Endothelial cell of umbilical vein (primary cell): ENCODE measurements around the gene DNHD1.

Experiments used
- EZH2 ChIP-seq: IDR thresholded peaks from 2 replicates; pipeline ENCODE4 v1.6.1; 2012; ENCODE audit warnings: borderline replicate concordance, low read depth, mild to moderate bottlenecking, moderate library complexity, low read length, inconsistent platforms; ENCODE audit not compliant: severe bottlenecking
- GATA2 ChIP-seq: IDR thresholded peaks from 2 replicates; pipeline ENCODE4 v1.7.0; 2011; ENCODE audit warnings: low read depth, mild to moderate bottlenecking, moderate library complexity, mixed read lengths, low read length; ENCODE audit not compliant: insufficient read length, insufficient read depth
- JUN ChIP-seq: IDR thresholded peaks from 2 replicates; pipeline ENCODE4 v1.6.1; 2011; ENCODE audit warnings: borderline replicate concordance, low read depth; ENCODE audit not compliant: insufficient read length, insufficient read depth
- MYC ChIP-seq: IDR thresholded peaks from one replicate; pipeline ENCODE4 v1.6.1; 2011; ENCODE audit warnings: mild to moderate bottlenecking, low read depth, low read length
- POLR2A ChIP-seq: IDR thresholded peaks from 2 replicates; pipeline ENCODE4 v1.6.1; 2012; ENCODE audit warnings: low read depth, mild to moderate bottlenecking, control low read depth, low read length
- POLR2AphosphoS5 ChIP-seq: IDR thresholded peaks from 2 replicates; pipeline ENCODE4 v1.6.1; 2012; ENCODE audit warnings: low read depth, mild to moderate bottlenecking, control low read depth, low read length, moderate library complexity; ENCODE audit not compliant: insufficient read depth
- TF ChIP-seq, protein P1 (sequence below), 2 donors: IDR thresholded peaks; 1 replicate in 1 of 2; 2 replicates in 1 of 2; pipeline ENCODE4 v1.5.1; 2011; ENCODE audit warnings: low read length in 2 of 2, mild to moderate bottlenecking in 2 of 2, moderate library complexity in 2 of 2, control low read depth in 1 of 2, inconsistent platforms in 1 of 2, low read depth in 1 of 2; ENCODE audit not compliant: insufficient read depth in 1 of 2; ENCODE audit errors: extremely low read depth in 1 of 2
- TF ChIP-seq, protein P2 (sequence below): IDR thresholded peaks from 2 replicates; pipeline ENCODE4 v1.6.1; 2011; ENCODE audit not compliant: insufficient read depth, insufficient read length

DNA sequence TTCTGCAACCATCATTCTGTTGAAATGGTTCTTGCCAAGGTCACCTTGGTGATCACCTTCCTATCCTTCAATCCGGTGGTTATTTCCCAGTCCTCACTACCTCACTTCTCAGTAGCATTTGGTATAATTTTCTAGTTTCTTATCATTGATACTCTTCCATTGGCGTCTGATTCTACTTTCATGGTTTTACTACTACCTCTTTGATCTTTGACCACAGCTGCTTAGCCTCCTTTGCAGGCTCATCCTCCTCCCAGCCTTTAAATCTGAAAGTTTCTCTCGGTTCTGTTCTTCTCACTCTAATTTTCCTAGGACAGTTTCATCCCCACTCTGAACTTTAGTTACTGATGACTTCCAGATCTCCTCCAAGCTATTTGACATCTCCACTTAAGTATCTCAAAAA is 10.8 kb upstream of the DNHD1 start:
- TF ChIP-seq POLR2A (no peak), EZH2 (no peak), POLR2AphosphoS5 (no peak), GATA2 (no peak), MYC (no peak), JUN (no peak)
- TF ChIP-seq, protein P1, sequence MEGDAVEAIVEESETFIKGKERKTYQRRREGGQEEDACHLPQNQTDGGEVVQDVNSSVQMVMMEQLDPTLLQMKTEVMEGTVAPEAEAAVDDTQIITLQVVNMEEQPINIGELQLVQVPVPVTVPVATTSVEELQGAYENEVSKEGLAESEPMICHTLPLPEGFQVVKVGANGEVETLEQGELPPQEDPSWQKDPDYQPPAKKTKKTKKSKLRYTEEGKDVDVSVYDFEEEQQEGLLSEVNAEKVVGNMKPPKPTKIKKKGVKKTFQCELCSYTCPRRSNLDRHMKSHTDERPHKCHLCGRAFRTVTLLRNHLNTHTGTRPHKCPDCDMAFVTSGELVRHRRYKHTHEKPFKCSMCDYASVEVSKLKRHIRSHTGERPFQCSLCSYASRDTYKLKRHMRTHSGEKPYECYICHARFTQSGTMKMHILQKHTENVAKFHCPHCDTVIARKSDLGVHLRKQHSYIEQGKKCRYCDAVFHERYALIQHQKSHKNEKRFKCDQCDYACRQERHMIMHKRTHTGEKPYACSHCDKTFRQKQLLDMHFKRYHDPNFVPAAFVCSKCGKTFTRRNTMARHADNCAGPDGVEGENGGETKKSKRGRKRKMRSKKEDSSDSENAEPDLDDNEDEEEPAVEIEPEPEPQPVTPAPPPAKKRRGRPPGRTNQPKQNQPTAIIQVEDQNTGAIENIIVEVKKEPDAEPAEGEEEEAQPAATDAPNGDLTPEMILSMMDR (IDR thresholded peaks at IDR 0.05; ENCODE audit: extremely low read depth in 1 of 2, insufficient read depth in 1 of 2, low read depth in 1 of 2, low read length in 2 of 2) = no peak
- TF ChIP-seq, protein P2, sequence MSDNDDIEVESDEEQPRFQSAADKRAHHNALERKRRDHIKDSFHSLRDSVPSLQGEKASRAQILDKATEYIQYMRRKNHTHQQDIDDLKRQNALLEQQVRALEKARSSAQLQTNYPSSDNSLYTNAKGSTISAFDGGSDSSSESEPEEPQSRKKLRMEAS = no peak
